IPS-15b (cell line): ENCODE results near the gene SRPK2.

ENCODE experiments used
- H3K27me3 ChIP-seq: one replicate; pipeline ENCODE4 v1.6.1; 2013; ENCODE audit warnings: low read length; ENCODE audit not compliant: control insufficient read depth, insufficient read depth
- H3K36me3 ChIP-seq: one replicate; pipeline ENCODE4 v1.6.1; 2013; ENCODE audit warnings: low read length; ENCODE audit not compliant: control insufficient read depth, insufficient read depth
- H3K4me1 ChIP-seq: one replicate; pipeline ENCODE4 v1.6.1; 2013; ENCODE audit warnings: mild to moderate bottlenecking, low read length; ENCODE audit not compliant: control insufficient read depth, insufficient read depth
- H3K4me3 ChIP-seq: one replicate; pipeline ENCODE4 v1.5.1; 2013; ENCODE audit warnings: low read depth, low read length
- H3K9ac ChIP-seq: one replicate; pipeline ENCODE4 v1.6.1; 2013; ENCODE audit warnings: low read depth, mild to moderate bottlenecking, low read length
- H3K9me3 ChIP-seq: one replicate; pipeline ENCODE4 v1.6.1; 2013; ENCODE audit warnings: mild to moderate bottlenecking, low read length; ENCODE audit not compliant: control insufficient read depth, insufficient read depth

Gene SRPK2

DNA sequence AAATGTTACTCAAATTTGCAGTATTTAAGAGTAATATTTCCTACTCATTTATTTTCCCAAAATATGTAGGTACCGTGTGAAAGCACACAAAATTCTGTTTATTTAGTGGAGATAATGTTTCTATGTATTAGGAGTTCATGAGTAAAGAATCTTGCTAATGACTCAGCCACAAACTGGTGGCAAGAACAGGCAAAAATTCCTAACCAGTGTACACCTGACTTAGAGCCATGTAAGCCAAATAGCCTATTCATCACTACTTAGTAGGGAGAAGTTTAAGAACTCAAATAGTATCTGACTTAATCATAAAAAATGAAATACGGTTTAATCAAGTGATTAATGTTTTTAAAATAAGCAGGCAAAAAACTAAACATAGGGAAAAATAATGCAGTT is 169.0 kb downstream of the SRPK2 start:
- no peaks in the 10 kb centered on the region for H3K36me3 ChIP-seq
- no peaks in the 10 kb centered on the region for H3K27me3 ChIP-seq
- H3K4me3 ChIP-seq: no peak overlapping the region
- no peaks in the 10 kb centered on the region for H3K9me3 ChIP-seq
- no peak overlapping the region for H3K9ac ChIP-seq
- peaks cover 8% of the 10 kb centered on the region for H3K4me1 ChIP-seq

GRCh38 chr7:105218939-105219770 is 169.6 kb downstream of the SRPK2 start:
- Histone ChIP-seq H3K36me3 (no peaks in the 10 kb centered on the region), H3K4me1 (peaks cover 8% of the 10 kb centered on the region), H3K27me3 (no peaks in the 10 kb centered on the region), H3K4me3 (no peak overlapping the region), H3K9ac (no peak overlapping the region), H3K9me3 (no peaks in the 10 kb centered on the region)

- H3K4me1 ChIP-seq: peaks cover 1% of the 10 kb centered on the region
- H3K9ac ChIP-seq: no peak overlapping the region
- no peaks in the 10 kb centered on the region for H3K36me3 ChIP-seq
- H3K4me3 ChIP-seq: no peak overlapping the region
- H3K9me3 ChIP-seq: no peaks in the 10 kb centered on the region
- no peaks in the 10 kb centered on the region for H3K27me3 ChIP-seq
Observed at GRCh38 chr7:105218215-105218614, 170.5 kb downstream of the SRPK2 start.

- H3K9me3 ChIP-seq: no peaks in the 10 kb centered on the region
- H3K4me3 ChIP-seq: no peak overlapping the region
- H3K27me3 ChIP-seq: no peaks in the 10 kb centered on the region
- H3K9ac ChIP-seq: no peak overlapping the region
- no peaks in the 10 kb centered on the region for H3K4me1 ChIP-seq
- H3K36me3 ChIP-seq: no peaks in the 10 kb centered on the region
Observed at GRCh38 chr7:105216786-105217185, 171.9 kb downstream of the SRPK2 start.

GRCh38 chr7:105215821-105216220 is 172.9 kb downstream of the SRPK2 start:
- Histone ChIP-seq H3K27me3 (no peaks in the 10 kb centered on the region), H3K36me3 (no peaks in the 10 kb centered on the region), H3K4me3 (no peak overlapping the region), H3K9me3 (no peaks in the 10 kb centered on the region), H3K9ac (no peak overlapping the region), H3K4me1 (no peaks in the 10 kb centered on the region)

DNA sequence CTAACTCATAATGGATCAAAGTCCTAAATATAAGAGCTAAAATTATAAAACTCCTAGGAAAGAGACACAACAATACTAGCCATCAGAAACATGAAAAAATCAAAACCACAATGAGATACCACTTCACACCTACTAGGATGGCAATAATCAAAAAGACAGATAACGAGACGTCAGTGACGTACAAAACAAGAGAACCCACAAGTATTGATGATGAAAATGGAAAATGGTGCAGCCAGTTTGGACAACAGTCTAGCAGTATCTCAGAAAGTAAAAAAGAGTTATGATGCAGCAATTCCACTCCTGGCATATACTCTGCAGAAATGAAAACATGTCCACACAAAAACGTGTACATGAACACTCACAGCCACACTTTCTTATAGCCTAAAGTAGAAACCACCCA is 173.5 kb downstream of the SRPK2 start:
- H3K4me1 ChIP-seq: no peaks in the 10 kb centered on the region
- no peak overlapping the region for H3K4me3 ChIP-seq
- H3K27me3 ChIP-seq: no peaks in the 10 kb centered on the region
- H3K9me3 ChIP-seq: no peaks in the 10 kb centered on the region
- no peaks in the 10 kb centered on the region for H3K36me3 ChIP-seq
- H3K9ac ChIP-seq: no peak overlapping the region

GRCh38 chr7:105213611-105214010 is 175.1 kb downstream of the SRPK2 start:
- no peaks in the 10 kb centered on the region for H3K36me3 ChIP-seq
- H3K4me3 ChIP-seq: no peak overlapping the region
- no peaks in the 10 kb centered on the region for H3K9me3 ChIP-seq
- H3K4me1 ChIP-seq: no peaks in the 10 kb centered on the region
- H3K9ac ChIP-seq: no peak overlapping the region
- no peaks in the 10 kb centered on the region for H3K27me3 ChIP-seq

DNA sequence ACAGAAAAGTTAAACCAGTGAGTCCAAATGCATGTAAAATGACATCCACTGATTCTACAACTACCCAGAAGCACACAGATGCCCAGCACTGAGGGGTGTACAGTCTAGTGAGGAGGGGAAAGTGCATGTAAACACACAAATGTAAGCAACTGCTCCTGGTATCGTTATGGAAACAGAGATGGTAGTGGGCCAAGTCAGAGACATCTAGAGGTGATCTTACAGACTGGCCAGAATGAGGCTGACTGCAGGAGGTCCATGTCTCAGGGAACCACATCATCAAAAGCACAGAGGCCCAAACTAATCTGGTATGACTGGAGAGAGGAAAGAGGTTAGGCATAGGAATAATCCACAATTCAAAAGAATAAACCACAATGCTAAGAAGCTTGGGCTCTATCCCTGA is 176.5 kb downstream of the SRPK2 start:
- Histone ChIP-seq H3K4me1 (no peaks in the 10 kb centered on the region), H3K27me3 (no peaks in the 10 kb centered on the region), H3K9me3 (no peaks in the 10 kb centered on the region), H3K36me3 (no peaks in the 10 kb centered on the region), H3K4me3 (no peak overlapping the region), H3K9ac (no peak overlapping the region)

GRCh38 chr7:105210721-105211205 is 178.0 kb downstream of the SRPK2 start:
- Histone ChIP-seq H3K9me3 (no peaks in the 10 kb centered on the region), H3K27me3 (no peaks in the 10 kb centered on the region), H3K36me3 (no peaks in the 10 kb centered on the region), H3K9ac (no peak overlapping the region), H3K4me1 (peaks cover 4% of the 10 kb centered on the region), H3K4me3 (no peak overlapping the region)

- H3K9me3 ChIP-seq: no peaks in the 10 kb centered on the region
- H3K4me3 ChIP-seq: no peak overlapping the region
- H3K4me1 ChIP-seq: peaks cover 4% of the 10 kb centered on the region
- no peak overlapping the region for H3K9ac ChIP-seq
- no peaks in the 10 kb centered on the region for H3K27me3 ChIP-seq
- H3K36me3 ChIP-seq: no peaks in the 10 kb centered on the region
Observed at GRCh38 chr7:105209870-105210269, 178.9 kb downstream of the SRPK2 start.

GRCh38 chr7:105209433-105209832 is 179.3 kb downstream of the SRPK2 start:
- H3K9me3 ChIP-seq: no peaks in the 10 kb centered on the region
- H3K4me3 ChIP-seq: no peak overlapping the region
- H3K36me3 ChIP-seq: no peaks in the 10 kb centered on the region
- H3K27me3 ChIP-seq: no peaks in the 10 kb centered on the region
- no peak overlapping the region for H3K9ac ChIP-seq
- peaks cover 4% of the 10 kb centered on the region for H3K4me1 ChIP-seq

- Histone ChIP-seq H3K27me3 (no peaks in the 10 kb centered on the region), H3K36me3 (no peaks in the 10 kb centered on the region), H3K9me3 (no peaks in the 10 kb centered on the region), H3K4me1 (peaks cover 4% of the 10 kb centered on the region), H3K9ac (no peak overlapping the region), H3K4me3 (no peak overlapping the region)
Observed at GRCh38 chr7:105206985-105207384, 181.7 kb downstream of the SRPK2 start.
